NOMO-1 (cell line): ENCODE measurements around the gene ZNF512B.
A peak's percentile ranks its signal among the peaks of the same experiment; 100 is the strongest.
"Not testable (repeated sequence)": the region's sequence is repeated elsewhere in the genome, so short reads cannot be mapped to it uniquely, and the experiment has no call there.

Source experiments
- DNase-seq, 2 experiments: peaks; one replicate each; lab custom pipeline; 2025; ENCODE audit not compliant: unreplicated experiment in 2 of 2; lab: John Stamatoyannopoulos, UW

ZNF512B gene

GRCh38 chr20:63963784-63964301 is 5.9 kb downstream of the ZNF512B start:
- no peak for DNase-seq

GRCh38 chr20:63963348-63963741 is 6.4 kb downstream of the ZNF512B start:
- DNase-seq, result no peak

GRCh38 chr20:63962426-63963347 is 7.0 kb downstream of the ZNF512B start:
- DNase-seq, result no peak

GRCh38 chr20:63961664-63962425 is 7.9 kb downstream of the ZNF512B start:
- DNase-seq, result no peak

- DNase-seq, result not testable (repeated sequence)
These were observed 8.8 kb downstream of the ZNF512B start for GRCh38 chr20:63960654-63961621.

GRCh38 chr20:63959699-63960075 is 10.0 kb downstream of the ZNF512B start:
- no peak for DNase-seq

- DNase-seq, result no peak
These were observed 10.6 kb downstream of the ZNF512B start for GRCh38 chr20:63958964-63959698.

- DNase-seq, result no peak
These were observed 11.3 kb downstream of the ZNF512B start for GRCh38 chr20:63958471-63958870.

- DNase-seq, result no peak
These were observed 11.9 kb downstream of the ZNF512B start for GRCh38 chr20:63957690-63958441.

GRCh38 chr20:63957004-63957689 is 12.6 kb downstream of the ZNF512B start:
- peak; percentile 35 to 58 for DNase-seq

- DNase-seq, result no peak
These were observed 13.1 kb downstream of the ZNF512B start for GRCh38 chr20:63956664-63957003.

GRCh38 chr20:63955827-63956663 is 13.7 kb downstream of the ZNF512B start, which contains the start of gene UCKL1:
UCKL1 (minus strand) TSS chr20:63956416; CDS start chr20:63956372, 44 bp downstream.
- DNase-seq, result peak; percentile 76 to 89

GRCh38 chr20:63955281-63955826 is 14.4 kb downstream of the ZNF512B start:
- peak; percentile 20 to 28 for DNase-seq

- DNase-seq, result no peak
These were observed 15.8 kb downstream of the ZNF512B start for GRCh38 chr20:63953764-63954429.

- no peak for DNase-seq
These were observed 17.0 kb downstream of the ZNF512B start for GRCh38 chr20:63952769-63953168.

GRCh38 chr20:63952210-63952535 is 17.6 kb downstream of the ZNF512B start:
- DNase-seq, result no peak
